Measurements from ENCODE around the gene STK33. TPM values are rescaled to one million over a fixed set of nuclear protein-coding genes. Genes with fewer than 3 reads are reported as not detected.

Gene STK33
- total RNA-seq, 2 donors from 2014 or later: 16.4 to 23.0 TPM

GRCh38 chr11:8523396-8523795 lies 70.6 kb downstream of the STK33 start:
- no peak overlapping the region for H3K4me3 ChIP-seq
- DNase-seq (ENCODE audit: low spot score): no peak
- H3K27me3 ChIP-seq: no peaks in the 10 kb centered on the region
- H3K9me3 ChIP-seq: no peaks in the 10 kb centered on the region
- no peaks in the 10 kb centered on the region for H3K36me3 ChIP-seq
- no peaks in the 10 kb centered on the region for H3K4me1 ChIP-seq
- TF ChIP-seq CTCF (IDR thresholded peaks at IDR 0.05): no peak
- H3K27ac ChIP-seq: no peak overlapping the region

- Histone ChIP-seq H3K9me3 (no peaks in the 10 kb centered on the region), H3K36me3 (no peaks in the 10 kb centered on the region), H3K27ac (no peak overlapping the region), H3K27me3 (no peaks in the 10 kb centered on the region), H3K4me1 (no peaks in the 10 kb centered on the region), H3K4me3 (no peak overlapping the region)
- no peak for TF ChIP-seq CTCF (IDR thresholded peaks at IDR 0.05)
- DNase-seq (ENCODE audit: low spot score): no peak
Measured at GRCh38 chr11:8512547-8512946, 81.5 kb downstream of the STK33 start.

GRCh38 chr11:8503910-8504364 lies 90.1 kb downstream of the STK33 start:
- Histone ChIP-seq H3K36me3 (no peaks in the 10 kb centered on the region), H3K9me3 (no peaks in the 10 kb centered on the region), H3K27ac (no peak overlapping the region), H3K4me3 (no peak overlapping the region), H3K27me3 (no peaks in the 10 kb centered on the region), H3K4me1 (no peaks in the 10 kb centered on the region)
- TF ChIP-seq CTCF (IDR thresholded peaks at IDR 0.05): no peak
- DNase-seq (ENCODE audit: low spot score): no peak

GRCh38 chr11:8501836-8502235 lies 92.2 kb downstream of the STK33 start:
- H3K27ac ChIP-seq: no peak overlapping the region
- no peak overlapping the region for H3K4me3 ChIP-seq
- H3K27me3 ChIP-seq: no peaks in the 10 kb centered on the region
- H3K4me1 ChIP-seq: no peaks in the 10 kb centered on the region
- TF ChIP-seq CTCF (IDR thresholded peaks at IDR 0.05): no peak
- peaks cover 2 to 7% of the 10 kb centered on the region in 2 donors for H3K9me3 ChIP-seq
- DNase-seq (ENCODE audit: low spot score): no peak
- no peaks in the 10 kb centered on the region for H3K36me3 ChIP-seq

- Histone ChIP-seq H3K27ac (no peak overlapping the region), H3K4me1 (no peaks in the 10 kb centered on the region), H3K9me3 (peaks cover 0 to 5% of the 10 kb centered on the region in 2 donors), H3K27me3 (no peaks in the 10 kb centered on the region), H3K4me3 (no peak overlapping the region), H3K36me3 (no peaks in the 10 kb centered on the region)
- DNase-seq (ENCODE audit: low spot score): no peak
- no peak for TF ChIP-seq CTCF (IDR thresholded peaks at IDR 0.05)
Measured at GRCh38 chr11:8488395-8488794, 105.6 kb downstream of the STK33 start.

GRCh38 chr11:8487261-8487660 lies 106.8 kb downstream of the STK33 start:
- Histone ChIP-seq H3K9me3 (peaks cover 0 to 5% of the 10 kb centered on the region in 2 donors), H3K36me3 (no peaks in the 10 kb centered on the region), H3K27ac (no peak overlapping the region), H3K27me3 (no peaks in the 10 kb centered on the region), H3K4me1 (no peaks in the 10 kb centered on the region), H3K4me3 (no peak overlapping the region)
- DNase-seq (ENCODE audit: low spot score): no peak
- no peak for TF ChIP-seq CTCF (IDR thresholded peaks at IDR 0.05)

Data from right atrium auricular region (tissue), 2 donors.